Measurements from ENCODE around the gene JAZF1. TPM values are rescaled to one million over a fixed set of nuclear protein-coding genes. Genes with fewer than 3 reads are reported as not detected.

JAZF1 gene
- total and polyA plus RNA-seq, 9 of the 15 experiments (the other 6 are each of a cell fraction or from before 2014, with no cell fraction given), result 0.04 to 0.64 (median 0.11) TPM; not detected in 3

DNA sequence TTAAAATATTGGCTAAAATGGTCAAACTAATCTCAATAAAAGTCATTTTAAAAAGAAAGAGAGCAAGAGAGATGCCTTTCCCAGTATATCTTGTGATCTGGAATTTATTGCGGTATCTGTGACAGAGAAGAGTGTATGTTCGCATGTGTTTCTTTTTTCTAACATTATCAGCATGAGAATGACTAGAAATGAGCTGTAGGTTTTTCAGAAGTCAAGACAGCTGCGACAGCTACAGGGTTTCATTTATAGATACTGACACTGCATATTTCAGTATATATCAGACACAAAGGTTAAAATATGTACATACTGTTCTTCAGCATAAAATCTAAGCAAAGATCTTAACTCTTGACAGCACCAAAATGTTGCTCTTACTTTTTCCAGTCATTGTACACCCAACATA, 215.8 kb downstream of the JAZF1 start:
- Histone ChIP-seq H3K36me3 (ENCODE audit: control insufficient read depth, insufficient read depth, low read length) (no peaks in the 10 kb centered on the region), H3K27me3 (ENCODE audit: control insufficient read depth in 2 of 2, insufficient read depth in 2 of 2, low read length in 2 of 2) (peaks cover 0 to 5% of the 10 kb centered on the region in 2 experiments; a peak in 2 of 5 replicates), H3K9me1 (ENCODE audit: control insufficient read depth, insufficient read depth, low read length) (no peaks in the 10 kb centered on the region), H4K20me1 (replicated peaks; ENCODE audit: control insufficient read depth, insufficient read depth, low read length) (no peaks in the 10 kb centered on the region), H3K27ac (ENCODE audit: extremely low read depth, low read depth, low read length) (no peak overlapping the region), H3K4me1 (replicated peaks in 1 of 2; ENCODE audit: control insufficient read depth in 2 of 2, insufficient read depth in 2 of 2, low read length in 2 of 2) (no peaks in the 10 kb centered on the region), H3K4me3 (no peak overlapping the region), H3K9ac (ENCODE audit: insufficient read depth in 1 of 2, low read depth in 2 of 2, low read length in 2 of 2) (no peak overlapping the region), H3K79me2 (ENCODE audit: control insufficient read depth, insufficient read depth, low read length) (no peaks in the 10 kb centered on the region), H2AFZ (ENCODE audit: low read depth, low read length) (no peak overlapping the region), H3K4me2 (ENCODE audit: insufficient read depth, low read length) (no peak overlapping the region), H3K9me3 (replicated peaks; ENCODE audit: control insufficient read depth, insufficient read depth, low read depth, low read length) (no peaks in the 10 kb centered on the region)
- no TSS peak for BruUV-seq (replicated peaks)
- FAIRE-seq, result no peak
- DNase-seq (ENCODE audit: extremely low read depth in 1 of 4, low spot score in 3 of 4), result no peak
- no peak for TF ChIP-seq MAFG (tag; conservative IDR thresholded peaks at IDR 0.05)
- no peak for TF ChIP-seq MXI1 (IDR thresholded peaks at IDR 0.05; ENCODE audit: low read depth, low read length)
- no peak for TF ChIP-seq ATF1 (CRISPR knock-in tag; IDR thresholded peaks at IDR 0.05)
- TF ChIP-seq ATF1 (tag; IDR thresholded peaks at IDR 0.05), result no peak
- intact Hi-C loops (cut with micrococcal nuclease), result no loop called here
- ATAC-seq, result no peak
- WGBS (ENCODE audit: insufficient coverage, low coverage, missing lambda C conversion rate), result 0% methylated on average over 3 of the region's 3 CpGs
- POLR2A ChIA-PET, result no interaction called here
- in situ Hi-C loops (cut with MboI), result no loop called here
- CTCF ChIA-PET (ENCODE audit: low intra/inter-chr PET ratio), result no interaction called here

- no peak for FAIRE-seq
- Histone ChIP-seq H3K36me3 (ENCODE audit: control insufficient read depth, insufficient read depth, low read length) (no peaks in the 10 kb centered on the region), H3K9ac (ENCODE audit: insufficient read depth in 1 of 2, low read depth in 2 of 2, low read length in 2 of 2) (no peak overlapping the region), H3K4me1 (replicated peaks in 1 of 2; ENCODE audit: control insufficient read depth in 2 of 2, insufficient read depth in 2 of 2, low read length in 2 of 2) (no peaks in the 10 kb centered on the region), H3K4me3 (no peak overlapping the region), H4K20me1 (replicated peaks; ENCODE audit: control insufficient read depth, insufficient read depth, low read length) (no peaks in the 10 kb centered on the region; the same call in 1 of the 2 replicates), H3K9me1 (ENCODE audit: control insufficient read depth, insufficient read depth, low read length) (no peaks in the 10 kb centered on the region), H3K27me3 (ENCODE audit: control insufficient read depth in 2 of 2, insufficient read depth in 2 of 2, low read length in 2 of 2) (peaks cover 0 to 5% of the 10 kb centered on the region in 2 experiments; a peak in 3 of 5 replicates), H3K4me2 (ENCODE audit: insufficient read depth, low read length) (no peak overlapping the region), H2AFZ (ENCODE audit: low read depth, low read length) (no peak overlapping the region), H3K27ac (ENCODE audit: extremely low read depth, low read depth, low read length) (no peak overlapping the region), H3K79me2 (ENCODE audit: control insufficient read depth, insufficient read depth, low read length) (no peaks in the 10 kb centered on the region), H3K9me3 (replicated peaks; ENCODE audit: control insufficient read depth, insufficient read depth, low read depth, low read length) (no peaks in the 10 kb centered on the region)
- BruUV-seq (replicated peaks), result no TSS peak
- intact Hi-C loops (cut with micrococcal nuclease) (no loop called here), in situ Hi-C loops (cut with MboI) (no loop called here)
- WGBS (ENCODE audit: insufficient coverage, low coverage, missing lambda C conversion rate), result 0% methylated on average over 1 of the region's 1 CpG
- ChIA-PET CTCF (ENCODE audit: low intra/inter-chr PET ratio) (no interaction called here), POLR2A (interaction anchor here (0.9 to 1.0 kb wide), 2 partner anchors 10 to 119 kb away, joined by 3 read pairs; no protein-coding TSS in a partner anchor)
- ATAC-seq, result no peak
- DNase-seq (ENCODE audit: extremely low read depth in 1 of 4, low spot score in 3 of 4), result no peak
- TF ChIP-seq, protein P1, sequence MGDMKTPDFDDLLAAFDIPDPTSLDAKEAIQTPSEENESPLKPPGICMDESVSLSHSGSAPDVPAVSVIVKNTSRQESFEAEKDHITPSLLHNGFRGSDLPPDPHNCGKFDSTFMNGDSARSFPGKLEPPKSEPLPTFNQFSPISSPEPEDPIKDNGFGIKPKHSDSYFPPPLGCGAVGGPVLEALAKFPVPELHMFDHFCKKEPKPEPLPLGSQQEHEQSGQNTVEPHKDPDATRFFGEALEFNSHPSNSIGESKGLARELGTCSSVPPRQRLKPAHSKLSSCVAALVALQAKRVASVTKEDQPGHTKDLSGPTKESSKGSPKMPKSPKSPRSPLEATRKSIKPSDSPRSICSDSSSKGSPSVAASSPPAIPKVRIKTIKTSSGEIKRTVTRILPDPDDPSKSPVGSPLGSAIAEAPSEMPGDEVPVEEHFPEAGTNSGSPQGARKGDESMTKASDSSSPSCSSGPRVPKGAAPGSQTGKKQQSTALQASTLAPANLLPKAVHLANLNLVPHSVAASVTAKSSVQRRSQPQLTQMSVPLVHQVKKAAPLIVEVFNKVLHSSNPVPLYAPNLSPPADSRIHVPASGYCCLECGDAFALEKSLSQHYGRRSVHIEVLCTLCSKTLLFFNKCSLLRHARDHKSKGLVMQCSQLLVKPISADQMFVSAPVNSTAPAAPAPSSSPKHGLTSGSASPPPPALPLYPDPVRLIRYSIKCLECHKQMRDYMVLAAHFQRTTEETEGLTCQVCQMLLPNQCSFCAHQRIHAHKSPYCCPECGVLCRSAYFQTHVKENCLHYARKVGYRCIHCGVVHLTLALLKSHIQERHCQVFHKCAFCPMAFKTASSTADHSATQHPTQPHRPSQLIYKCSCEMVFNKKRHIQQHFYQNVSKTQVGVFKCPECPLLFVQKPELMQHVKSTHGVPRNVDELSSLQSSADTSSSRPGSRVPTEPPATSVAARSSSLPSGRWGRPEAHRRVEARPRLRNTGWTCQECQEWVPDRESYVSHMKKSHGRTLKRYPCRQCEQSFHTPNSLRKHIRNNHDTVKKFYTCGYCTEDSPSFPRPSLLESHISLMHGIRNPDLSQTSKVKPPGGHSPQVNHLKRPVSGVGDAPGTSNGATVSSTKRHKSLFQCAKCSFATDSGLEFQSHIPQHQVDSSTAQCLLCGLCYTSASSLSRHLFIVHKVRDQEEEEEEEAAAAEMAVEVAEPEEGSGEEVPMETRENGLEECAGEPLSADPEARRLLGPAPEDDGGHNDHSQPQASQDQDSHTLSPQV (IDR thresholded peaks at IDR 0.05), result no peak
- TF ChIP-seq HDAC3 (IDR thresholded peaks at IDR 0.05; ENCODE audit: borderline replicate concordance, partially characterized antibody) (no peak), RBM22 (IDR thresholded peaks at IDR 0.05; ENCODE audit: low read depth, low read length, poor library complexity, severe bottlenecking) (no peak), HNRNPLL (IDR thresholded peaks at IDR 0.05; ENCODE audit: low read depth, low read length, poor library complexity, severe bottlenecking) (no peak)
- TF ChIP-seq, protein P2, sequence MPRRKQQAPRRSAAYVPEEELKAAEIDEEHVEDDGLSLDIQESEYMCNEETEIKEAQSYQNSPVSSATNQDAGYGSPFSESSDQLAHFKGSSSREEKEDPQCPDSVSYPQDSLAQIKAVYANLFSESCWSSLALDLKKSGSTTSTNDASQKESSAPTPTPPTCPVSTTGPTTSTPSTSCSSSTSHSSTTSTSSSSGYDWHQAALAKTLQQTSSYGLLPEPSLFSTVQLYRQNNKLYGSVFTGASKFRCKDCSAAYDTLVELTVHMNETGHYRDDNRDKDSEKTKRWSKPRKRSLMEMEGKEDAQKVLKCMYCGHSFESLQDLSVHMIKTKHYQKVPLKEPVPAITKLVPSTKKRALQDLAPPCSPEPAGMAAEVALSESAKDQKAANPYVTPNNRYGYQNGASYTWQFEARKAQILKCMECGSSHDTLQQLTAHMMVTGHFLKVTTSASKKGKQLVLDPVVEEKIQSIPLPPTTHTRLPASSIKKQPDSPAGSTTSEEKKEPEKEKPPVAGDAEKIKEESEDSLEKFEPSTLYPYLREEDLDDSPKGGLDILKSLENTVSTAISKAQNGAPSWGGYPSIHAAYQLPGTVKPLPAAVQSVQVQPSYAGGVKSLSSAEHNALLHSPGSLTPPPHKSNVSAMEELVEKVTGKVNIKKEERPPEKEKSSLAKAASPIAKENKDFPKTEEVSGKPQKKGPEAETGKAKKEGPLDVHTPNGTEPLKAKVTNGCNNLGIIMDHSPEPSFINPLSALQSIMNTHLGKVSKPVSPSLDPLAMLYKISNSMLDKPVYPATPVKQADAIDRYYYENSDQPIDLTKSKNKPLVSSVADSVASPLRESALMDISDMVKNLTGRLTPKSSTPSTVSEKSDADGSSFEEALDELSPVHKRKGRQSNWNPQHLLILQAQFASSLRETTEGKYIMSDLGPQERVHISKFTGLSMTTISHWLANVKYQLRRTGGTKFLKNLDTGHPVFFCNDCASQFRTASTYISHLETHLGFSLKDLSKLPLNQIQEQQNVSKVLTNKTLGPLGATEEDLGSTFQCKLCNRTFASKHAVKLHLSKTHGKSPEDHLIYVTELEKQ (CRISPR knock-in tag; IDR thresholded peaks at IDR 0.05), result no peak
These were observed 217.5 kb downstream of the JAZF1 start for GRCh38 chr7:27963056-27963455.

All from K562 (cell line).